SK-MEL-5 (cell line): ENCODE measurements around the gene FSIP1. TPM values are rescaled to one million over a fixed set of nuclear protein-coding genes. Genes with fewer than 3 reads are reported as not detected.
A peak's percentile ranks its signal among the peaks of the same experiment; 100 is the strongest.

Experiments used
- DNase-seq: peaks from one replicate; pipeline ENCODE4 v3.0.0-alpha.2; 2016; ENCODE audit warnings: low read depth, low spot score
- in situ Hi-C: cut with HindIII; loops from 2 replicates; pipeline ENCODE4 v1.10.0; 2016; ENCODE audit warnings: low sequenced_read_pairs, high pct_unique_total_duplicates, low pct_unique_long_range_greater_than_20kb
- total RNA-seq: library from RNA; depleted of rRNA; stranded (reverse); fragments of >200 nt; shearing (Covaris generic); gene quantifications from 2 replicates; pipeline ENCODE4 v1.2.3, GENCODE V29; 2014

Gene FSIP1
- total RNA-seq, 1 experiment from 2014 or later: 0.42 TPM

DNA sequence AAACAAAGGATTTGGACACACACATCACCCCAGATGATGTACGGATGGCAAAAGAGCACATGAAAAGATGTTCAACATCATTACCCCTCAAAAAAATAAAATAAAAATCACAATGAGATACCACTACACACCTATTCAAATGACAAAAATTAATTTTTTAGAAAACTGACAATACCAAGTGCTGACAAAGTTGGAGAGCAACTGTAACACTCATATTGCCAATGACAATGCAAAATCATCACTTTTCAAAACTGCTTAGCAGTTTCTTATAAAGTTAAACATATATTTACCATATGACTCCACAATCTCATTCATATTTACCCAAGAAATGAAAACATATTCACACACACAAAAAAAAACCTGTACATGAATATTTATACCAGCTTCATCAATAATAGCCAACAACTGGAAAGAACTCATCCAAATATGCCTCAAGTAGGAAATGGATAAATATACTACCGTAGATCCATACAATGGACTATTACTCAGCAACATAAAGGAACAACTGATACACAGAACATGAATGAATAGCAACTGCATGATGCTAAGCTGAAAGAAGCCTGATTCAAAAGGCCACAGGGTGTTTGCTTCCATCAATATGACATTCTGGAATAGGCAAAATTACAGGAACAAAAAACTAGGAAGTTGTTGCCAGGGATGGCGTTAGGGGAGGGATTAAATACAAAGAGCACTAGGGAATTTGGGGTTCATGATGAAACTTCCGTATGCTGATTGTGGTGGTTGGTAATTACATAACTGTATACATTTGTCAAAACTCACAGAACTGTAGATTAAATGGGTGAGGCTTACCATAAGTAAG is 1.3 kb downstream of the FSIP1 start:
- in situ Hi-C loops: no loop called here
- no peak for DNase-seq

DNA sequence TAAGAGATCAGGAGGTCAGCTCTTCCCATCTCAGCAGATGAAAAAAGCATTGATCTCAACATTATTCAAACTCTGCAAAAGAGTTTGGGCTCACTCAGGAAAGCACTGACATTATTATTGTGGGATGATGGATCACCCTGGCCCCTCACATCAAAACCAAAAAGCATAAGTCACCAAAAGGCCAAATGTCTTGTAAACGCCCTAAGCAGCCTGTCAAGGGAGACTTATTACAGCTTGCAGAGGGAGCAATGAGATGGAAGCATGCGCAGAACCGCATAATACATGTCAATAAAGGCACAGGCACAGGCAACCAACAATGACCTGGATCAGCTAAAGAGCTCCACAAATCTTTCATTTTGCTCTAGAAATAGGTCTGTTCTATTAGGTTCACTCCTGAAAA is 4.6 kb downstream of the FSIP1 start:
- in situ Hi-C loops: no loop called here
- no peak for DNase-seq

DNA sequence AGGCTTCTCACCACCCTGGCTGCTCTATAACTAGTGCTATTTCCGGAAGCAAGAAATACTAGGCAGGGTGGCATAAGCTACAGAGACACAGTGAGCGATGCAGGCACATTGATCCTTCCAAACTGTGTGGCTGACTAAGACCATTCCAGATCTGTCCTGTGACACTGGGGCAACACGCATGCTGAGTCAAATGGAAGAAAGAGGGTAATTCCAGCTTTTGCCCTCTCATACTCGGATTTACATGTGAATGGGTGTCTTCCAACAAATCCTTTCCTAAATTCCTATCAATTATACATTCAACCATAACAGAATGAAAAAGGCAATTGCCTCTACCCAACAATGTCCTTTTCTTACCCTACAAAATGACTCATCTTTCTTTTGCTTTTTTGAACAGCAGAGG is 5.1 kb downstream of the FSIP1 start:
- no peak for DNase-seq
- in situ Hi-C loops: no loop called here

DNA sequence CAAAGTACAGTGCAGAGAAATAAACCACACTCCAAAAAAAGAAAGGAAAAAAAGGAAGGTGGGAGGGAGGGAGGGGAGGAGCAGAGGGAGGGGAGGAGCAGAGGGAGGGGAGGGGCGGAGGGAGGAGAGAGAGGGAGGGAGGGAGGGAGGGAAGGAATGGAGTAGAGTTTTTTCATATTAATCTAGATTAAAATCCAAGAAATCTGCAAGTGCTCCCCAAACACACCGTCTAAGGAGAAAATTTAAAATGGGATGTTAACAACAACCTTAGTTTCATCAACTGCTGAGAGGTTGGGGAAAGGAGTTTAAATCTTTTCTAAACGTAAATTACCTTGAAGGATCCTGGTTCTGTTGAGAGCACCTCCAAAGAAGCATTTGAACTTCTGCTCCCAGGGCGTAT is 6.6 kb downstream of the FSIP1 start:
- in situ Hi-C loops: no loop called here
- DNase-seq: no peak

DNA sequence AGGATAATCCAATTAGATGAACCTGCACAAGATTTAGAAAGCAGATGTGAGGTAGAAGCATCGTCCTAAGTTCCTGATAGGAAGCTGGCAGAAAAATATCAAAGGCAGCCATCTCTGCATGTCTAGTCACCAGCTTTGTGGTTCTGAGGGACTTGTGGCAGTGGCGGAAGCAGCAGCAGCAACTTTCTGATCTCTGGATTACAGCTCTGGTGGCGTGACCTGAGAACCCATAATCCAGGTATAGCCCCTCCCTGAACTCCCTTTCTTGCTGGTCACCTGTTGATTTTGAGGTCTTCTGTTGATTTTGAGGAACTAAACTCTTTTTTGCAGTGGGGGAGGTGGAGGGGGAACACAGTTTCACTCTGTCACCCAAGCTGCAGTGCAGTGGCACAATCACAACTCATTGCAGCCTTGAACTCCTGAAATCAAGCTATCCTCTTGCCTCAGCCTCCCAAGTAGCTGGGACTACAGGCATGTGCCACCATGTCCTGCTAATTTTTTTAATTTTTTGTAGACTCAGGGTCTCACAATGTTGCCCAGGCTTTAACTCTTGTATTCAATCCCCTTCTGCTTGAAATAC is 7.9 kb downstream of the FSIP1 start:
- in situ Hi-C loops: no loop called here

DNA sequence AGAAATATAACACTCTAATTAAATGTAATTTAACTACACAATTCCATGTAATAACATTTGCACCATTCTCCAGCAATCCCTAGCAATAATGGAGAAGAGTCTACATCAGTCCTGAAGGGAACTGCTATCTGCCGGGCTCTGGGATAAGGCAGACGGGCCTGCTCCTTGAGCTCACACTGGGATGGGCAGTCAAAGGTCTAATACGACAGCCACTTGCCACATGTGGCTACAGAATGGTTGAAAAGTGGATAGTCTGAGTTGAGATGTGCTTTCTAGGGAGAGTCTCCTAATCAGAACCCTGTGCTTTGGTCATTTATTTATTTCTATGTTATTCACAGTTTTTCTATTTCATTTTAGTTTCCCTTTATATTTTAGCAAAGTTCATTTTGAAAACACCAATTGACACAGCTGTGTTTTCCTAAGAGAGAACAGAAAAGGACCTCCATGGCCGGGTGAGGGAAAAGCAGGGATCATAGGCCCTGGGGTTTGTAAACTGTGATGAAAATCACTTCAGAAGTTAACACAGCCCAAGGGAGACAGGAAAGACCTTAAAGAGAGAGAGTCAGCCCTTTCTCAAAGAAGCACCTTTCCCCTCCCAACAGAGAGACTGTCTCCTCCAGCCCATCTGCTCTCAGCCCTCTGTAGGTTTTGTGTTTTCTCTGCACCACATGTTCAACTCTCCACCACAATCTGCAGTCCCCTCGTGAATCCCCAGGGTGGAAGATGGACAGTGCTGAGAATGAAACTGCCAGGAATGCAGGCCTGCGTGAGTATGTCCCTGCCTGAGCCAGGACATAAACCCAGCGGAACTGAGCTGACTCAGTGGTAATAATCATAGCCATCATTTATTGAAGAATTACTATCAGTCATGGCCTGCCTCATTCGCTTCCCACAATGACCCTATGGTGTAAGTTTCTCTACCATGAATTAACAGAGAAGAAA is 11.6 kb downstream of the FSIP1 start:
- peak; percentile 30 for DNase-seq
- in situ Hi-C loops: no loop called here

More for the DNA sequence above, 7.9 kb downstream of the FSIP1 start:
- no peak for DNase-seq

DNA sequence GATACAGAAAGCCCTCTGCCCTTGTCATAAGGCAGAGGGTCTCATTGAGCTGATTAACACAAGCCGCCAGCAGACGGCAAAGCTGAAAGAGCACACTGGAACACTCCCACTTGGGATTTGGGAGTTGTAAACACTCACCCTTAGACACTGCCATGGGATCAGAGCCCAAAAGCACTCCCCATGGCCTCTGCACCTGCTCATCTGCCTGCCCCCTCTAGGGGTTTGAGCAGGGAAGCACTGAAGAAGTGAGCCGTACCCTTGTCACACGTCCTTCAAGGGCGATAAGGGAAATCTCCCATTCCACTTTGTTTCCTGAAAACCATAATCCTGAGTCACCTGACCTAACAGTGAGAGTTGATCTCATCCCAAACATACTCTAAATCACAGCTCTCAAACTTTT is 14.7 kb downstream of the FSIP1 start:
- in situ Hi-C loops: no loop called here
- DNase-seq: no peak

DNA sequence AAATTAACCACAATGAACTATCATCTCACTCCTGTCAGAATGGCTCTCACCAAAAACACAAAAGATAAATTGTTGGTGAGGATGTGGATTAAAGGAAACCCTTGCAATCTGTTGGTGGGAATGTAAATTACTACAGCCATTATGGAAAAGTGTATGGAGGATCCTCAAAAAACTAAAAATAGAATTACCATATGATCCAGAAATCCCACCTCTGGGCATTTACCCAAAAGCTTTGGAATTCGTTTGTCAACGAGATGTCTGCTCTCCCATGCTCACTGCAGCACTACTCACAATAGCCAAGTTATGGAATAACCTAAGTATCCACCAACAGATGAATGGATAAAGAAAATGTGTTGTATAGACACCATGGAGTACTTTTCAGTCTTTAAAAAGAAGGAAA is 21.6 kb downstream of the FSIP1 start:
- no peak for DNase-seq
- in situ Hi-C loops: no loop called here

DNA sequence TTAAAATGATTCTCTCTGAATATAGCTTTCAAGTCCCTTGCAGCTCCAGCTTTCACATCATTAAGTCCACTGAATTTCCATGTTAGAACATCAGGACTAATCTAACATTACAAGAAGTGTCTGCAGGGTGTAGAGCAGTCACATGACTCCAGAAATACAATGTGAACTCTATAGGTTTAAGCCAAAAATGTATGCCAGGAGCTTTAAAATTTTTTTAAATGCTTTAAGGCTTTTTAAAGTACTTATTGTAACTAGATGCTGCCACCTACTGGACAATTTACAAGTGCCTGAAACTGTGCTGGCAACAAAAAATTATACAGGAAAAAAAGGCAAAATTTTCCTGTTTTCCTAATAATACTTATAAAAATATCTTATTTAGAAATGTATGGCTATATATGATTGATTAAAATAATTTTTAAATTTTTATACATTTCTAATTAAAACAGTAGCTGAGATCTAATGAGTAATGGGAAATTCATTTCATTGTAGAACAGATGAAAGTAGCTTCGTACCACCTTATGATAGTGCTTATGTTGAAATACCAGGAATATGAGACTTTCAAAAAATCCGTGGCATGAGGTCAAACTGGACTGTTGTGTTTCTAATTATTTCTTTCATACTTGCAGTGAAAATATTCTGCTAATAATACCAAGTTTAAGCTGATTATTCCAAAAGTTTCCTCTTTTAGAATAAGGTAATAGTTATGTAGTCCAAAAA is 25.7 kb downstream of the FSIP1 start:
- peak; percentile 66 for DNase-seq
- in situ Hi-C loops: no loop called here

DNA sequence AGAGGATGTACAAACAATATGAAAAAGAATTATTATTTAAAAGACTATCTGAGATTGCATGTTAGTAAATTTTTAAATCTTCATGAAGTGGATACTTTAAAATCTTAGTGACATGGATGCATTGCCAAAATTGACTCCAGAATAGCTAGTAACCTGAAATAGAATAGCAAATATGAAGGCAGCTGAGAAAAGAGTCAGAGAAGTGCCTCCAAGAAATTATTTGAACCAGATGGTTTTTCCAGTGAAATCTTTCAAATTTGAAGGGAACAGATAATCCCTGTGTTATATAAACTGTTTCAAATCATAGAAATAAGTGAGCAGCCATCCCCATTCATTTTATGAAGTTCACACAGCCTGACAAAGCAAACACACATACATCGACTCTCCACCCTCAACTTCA is 29.6 kb downstream of the FSIP1 start:
- in situ Hi-C loops: no loop called here
- DNase-seq: no peak

DNA sequence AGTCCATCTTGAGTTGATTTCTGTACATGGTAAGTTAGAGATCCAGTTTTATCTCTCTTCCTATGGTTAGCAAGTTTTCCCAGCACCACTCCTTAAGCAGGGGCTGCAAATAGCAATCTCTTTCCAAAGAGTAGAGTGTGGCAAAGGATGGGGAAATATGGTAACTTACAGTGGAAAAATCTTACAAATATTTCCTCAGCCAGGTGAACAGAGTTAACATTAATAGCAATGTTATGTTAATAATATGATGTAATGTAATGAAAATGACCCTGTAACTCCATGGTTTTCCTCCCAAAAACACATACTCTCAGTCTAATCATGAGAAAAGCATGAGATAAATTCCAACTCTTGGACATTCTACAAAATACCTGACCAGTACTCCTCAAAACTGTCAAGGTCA is 30.4 kb downstream of the FSIP1 start:
- no peak for DNase-seq
- in situ Hi-C loops: no loop called here

DNA sequence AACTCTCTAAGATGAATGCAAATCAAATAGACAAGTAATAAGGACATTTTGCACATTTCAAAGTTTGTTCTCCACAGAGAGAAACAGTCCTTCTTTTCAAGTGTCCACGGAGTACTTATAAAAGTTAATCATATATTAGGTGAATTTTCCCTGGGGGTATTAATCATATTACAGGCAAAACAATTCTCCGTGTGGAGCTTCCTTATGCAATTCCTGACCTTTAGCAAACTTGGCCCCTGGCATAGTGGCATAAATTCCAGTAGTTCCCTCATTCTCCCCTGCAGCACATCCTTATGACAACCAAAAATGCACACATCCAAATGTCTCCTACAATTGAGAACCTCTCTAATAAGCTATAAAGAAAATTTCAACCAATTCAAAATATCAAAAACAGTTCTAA is 34.4 kb downstream of the FSIP1 start:
- in situ Hi-C loops: no loop called here
- DNase-seq: peak; percentile 60

DNA sequence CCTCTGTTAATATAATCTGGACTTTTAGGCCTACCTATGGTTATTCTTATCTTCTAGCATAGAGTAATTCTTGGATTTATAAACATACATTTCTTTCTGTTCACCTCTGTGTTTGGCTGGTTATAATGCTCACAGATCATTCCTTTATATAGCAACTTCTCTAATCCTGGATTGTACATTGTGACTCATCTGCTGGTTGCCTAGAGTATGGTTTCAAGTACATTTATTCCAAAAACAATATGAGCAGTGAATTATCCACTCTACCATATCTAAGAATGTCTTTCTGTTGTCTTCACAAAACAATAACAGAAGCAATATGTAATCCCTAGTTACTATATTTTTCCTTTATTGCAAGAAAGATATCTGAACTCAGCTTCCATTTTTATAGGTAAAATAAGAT is 35.3 kb downstream of the FSIP1 start:
- peak; percentile 17 for DNase-seq

DNA sequence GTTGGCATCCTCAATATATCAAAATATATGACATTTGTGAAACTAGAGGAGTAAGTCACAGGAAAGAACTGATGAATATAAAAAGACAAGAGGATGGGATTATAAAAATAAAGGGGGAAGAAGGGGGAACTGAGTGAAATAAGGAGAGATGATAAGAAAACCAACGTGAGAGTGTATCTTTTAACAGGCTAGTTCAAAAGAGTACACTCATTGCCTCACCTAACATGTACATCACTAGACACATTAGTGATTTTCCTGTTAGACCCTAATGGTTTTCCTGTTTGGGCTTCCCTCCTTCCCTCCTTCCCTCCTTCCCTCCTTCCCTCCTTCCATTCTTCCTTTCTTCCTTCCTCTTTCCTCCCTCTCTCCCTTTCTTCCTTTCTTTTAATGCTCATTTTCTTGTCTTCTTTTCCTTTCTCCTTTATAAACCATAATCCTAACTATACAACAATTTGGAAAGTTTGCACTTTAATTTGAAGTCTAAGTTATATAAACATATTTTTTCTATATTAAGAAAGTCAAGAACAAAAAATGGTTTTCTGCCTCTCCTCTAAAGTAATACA is 35.8 kb downstream of the FSIP1 start:
- in situ Hi-C loops: no loop called here
- DNase-seq: no peak

More for the DNA sequence above, 35.3 kb downstream of the FSIP1 start:
- in situ Hi-C loops: no loop called here

DNA sequence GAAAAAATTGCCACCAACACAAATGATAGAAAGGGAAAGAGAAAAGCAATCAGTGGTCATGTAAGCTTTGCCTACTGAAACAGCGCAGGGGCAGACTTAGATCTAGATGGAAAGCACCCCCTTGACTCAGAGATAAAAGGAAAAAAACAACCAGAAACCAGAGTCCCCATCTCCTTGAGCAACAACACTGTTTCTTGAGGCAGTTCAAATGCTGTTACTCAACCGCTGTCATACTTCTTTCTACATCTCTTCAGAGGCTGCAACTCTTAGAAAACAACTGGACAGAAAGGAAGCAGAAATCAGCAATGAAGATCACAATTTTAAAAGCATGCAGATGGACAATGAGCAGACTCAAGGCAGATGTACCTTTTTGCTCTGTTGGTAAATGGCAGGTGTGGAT is 36.5 kb downstream of the FSIP1 start:
- in situ Hi-C loops: no loop called here
- no peak for DNase-seq

DNA sequence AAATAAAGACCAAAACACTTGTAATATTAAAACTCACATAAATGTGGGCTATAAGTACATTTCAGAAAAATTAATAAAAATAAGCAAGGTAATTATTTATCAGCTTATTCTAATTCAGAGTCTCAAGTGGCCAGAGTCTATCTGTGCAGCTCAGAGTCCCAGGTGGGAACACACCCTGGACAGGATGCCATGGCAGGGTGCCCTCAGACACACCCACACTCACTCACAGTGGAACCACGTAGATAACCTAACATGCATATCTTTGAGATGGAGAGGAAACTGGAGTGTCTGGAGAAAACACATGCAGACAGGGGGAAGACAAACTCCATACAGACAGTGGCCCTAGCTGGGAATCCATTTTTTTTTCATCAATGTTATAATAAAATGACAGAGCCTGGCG is 37.2 kb downstream of the FSIP1 start:
- DNase-seq: no peak
- in situ Hi-C loops: no loop called here

DNA sequence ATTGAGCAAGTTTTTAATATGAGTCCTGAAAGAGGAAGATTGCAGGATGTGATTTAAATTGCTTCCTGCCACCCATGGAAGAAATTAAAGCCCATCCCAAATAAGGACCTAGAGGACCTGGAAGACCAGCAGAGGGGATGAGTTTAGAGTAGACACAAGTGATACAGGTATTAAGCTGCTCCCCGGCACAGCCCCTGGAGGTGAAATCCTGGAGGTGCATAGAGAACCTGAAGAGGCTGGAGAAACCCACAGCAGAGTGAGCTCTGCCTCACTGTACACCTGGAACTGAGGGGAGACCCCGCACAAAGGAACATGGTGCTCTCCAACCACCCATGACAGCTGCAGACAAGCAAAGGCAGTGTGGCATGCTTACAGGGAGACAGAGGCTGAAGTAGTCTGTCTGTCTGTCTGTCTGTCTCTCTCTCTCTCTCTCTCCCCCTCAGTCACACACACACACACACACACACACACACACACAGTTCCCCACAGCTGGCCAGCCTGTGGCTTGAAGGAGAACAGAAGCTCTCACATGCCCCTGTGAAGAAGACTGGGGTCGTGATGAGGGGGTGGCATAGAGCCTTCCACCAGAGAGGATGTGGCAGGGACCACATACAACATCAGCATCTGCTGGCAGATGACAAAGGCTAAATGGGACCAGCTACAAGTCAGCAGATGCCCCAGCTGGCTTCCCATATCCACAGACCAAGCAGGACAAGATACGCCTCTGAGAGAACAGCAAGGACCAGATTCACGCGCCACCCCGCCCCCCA is 38.1 kb downstream of the FSIP1 start:
- DNase-seq: no peak
- in situ Hi-C loops: no loop called here
